SKM-1 treated with dmso at 0.1 percent for 144 hours (cell line): Measurements from ENCODE around the gene YEATS2.
"Not testable (repeated sequence)": the region's sequence is repeated elsewhere in the genome, so short reads cannot be mapped to it uniquely, and the experiment has no call there.

Experiments
- DNase-seq: peaks from one replicate; lab custom pipeline; 2025; ENCODE audit not compliant: unreplicated experiment; lab: John Stamatoyannopoulos, UW

Gene YEATS2

GRCh38 chr3:183711516-183711915 is 13.9 kb downstream of the YEATS2 start:
- DNase-seq, result no peak

DNA sequence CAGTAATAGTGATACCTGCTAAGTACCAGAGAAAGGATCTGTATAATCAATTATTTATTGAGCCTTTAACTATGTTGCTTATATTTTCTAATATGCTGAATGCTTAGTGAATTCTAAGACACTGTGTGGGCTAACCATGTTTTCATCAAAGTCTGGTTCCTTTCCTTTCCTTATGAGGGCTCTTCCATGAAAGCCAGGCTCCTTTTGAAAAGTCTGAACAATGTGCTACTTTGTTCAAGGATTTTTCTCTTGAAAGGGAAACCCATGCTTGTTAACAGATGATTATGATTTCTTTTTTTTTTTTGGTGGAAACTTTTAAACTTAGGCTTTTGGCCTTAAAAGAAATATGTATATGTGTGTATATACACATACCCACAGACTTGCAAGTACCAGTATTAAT is 17.0 kb downstream of the YEATS2 start:
- DNase-seq, result no peak

DNA sequence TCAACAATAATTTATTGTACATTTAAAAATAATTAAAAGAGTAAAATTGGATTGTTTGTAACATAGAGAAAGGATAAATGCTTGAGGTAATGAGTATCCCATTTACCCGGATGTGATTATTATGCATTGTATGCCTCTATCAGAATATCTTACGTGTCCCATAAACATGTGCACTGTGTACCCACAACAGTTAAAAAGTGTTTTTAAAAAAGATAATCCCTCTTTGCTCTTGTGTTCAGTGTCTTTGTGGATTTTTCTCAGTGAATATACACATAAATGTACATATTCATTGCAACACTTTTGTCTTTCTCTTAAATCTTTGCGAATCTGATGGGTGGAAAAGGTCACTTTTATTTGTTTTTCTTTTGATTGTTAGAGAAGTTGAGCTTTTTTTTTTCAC is 20.4 kb downstream of the YEATS2 start:
- DNase-seq, result no peak

GRCh38 chr3:183725387-183725786 is 27.8 kb downstream of the YEATS2 start:
- no peak for DNase-seq

- no peak for DNase-seq
Observed at GRCh38 chr3:183728204-183728603, 30.6 kb downstream of the YEATS2 start.

DNA sequence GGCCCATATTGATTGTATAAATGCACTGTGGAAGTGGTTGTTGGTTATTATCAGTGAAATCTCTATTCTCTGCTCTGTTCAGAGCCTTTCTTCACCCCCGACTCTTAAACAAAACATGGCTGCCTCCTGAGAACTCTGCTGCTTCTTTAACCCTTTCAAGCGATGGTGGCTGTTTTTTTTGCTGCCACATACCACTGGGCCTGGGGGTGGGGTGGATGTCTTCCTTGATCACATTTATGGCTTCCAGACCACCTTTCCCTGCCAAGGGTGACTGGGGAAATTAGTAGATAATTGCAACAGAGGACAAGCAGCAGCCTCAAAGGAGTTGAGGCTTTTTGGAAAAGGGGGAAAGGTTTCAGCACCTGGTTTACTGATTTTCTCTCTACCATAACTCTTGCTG is 32.8 kb downstream of the YEATS2 start:
- DNase-seq, result no peak

- DNase-seq, result no peak
Observed at GRCh38 chr3:183731611-183732010, 34.0 kb downstream of the YEATS2 start.

DNA sequence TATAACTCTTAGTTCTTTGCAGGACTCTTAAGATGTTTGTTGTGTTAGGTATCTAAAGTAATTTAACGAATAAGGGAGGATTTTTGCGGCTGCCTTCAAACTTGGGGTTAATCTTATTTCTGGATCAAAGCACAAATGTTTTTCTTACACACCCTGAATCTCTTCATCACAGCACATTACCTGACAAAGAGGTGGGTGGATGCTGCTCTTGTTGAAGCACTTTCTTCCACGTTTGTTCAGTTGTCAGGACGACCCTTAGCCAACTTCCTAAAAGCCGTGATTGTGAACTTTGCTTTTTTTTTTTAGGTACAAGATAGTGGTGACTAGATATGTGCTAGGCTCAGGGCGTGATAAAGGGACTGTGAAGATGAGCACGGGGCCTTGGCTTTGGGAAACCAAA is 36.0 kb downstream of the YEATS2 start:
- no peak for DNase-seq

DNA sequence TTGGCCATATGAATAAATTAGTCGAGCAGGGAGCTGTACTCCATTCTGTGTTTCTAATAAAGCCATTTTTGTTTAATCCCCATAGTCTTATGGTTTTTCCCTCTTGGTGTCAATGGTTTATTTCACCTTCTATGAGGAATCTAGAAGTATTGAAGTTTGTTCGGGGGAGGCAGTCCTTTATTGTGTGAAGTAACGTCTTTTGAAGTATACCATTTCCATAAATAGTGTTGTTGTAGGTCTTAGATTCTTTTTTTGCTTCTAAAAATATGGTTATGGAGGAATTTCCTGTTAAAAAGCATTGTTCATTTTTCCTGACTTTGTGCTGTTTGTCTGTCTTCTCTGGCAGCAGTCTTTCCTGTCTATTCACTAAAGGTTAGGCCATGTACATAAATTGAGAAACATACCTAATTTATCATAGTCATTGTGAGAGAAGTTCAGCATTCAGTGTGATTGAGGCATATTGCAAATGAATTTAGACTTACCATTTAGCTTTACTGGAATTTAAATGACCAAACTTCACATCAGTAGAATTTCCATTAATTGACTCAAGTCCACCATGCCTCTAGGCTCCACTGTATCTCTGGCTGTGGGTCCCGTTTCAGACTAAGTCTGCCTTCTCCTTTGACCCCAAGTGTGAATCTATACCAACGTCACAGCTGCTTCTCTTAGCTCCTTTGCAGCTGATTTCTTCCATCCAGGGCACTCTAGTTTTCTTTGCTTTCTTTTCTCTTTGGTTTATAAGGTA is 37.3 kb downstream of the YEATS2 start:
- DNase-seq, result no peak

GRCh38 chr3:183737116-183737515 is 39.5 kb downstream of the YEATS2 start:
- no peak for DNase-seq

GRCh38 chr3:183740154-183740553 is 42.6 kb downstream of the YEATS2 start:
- DNase-seq, result not testable (repeated sequence)

GRCh38 chr3:183743231-183743630 is 45.6 kb downstream of the YEATS2 start:
- no peak for DNase-seq

GRCh38 chr3:183745300-183746098 is 47.9 kb downstream of the YEATS2 start:
- no peak for DNase-seq

- DNase-seq, result no peak
Observed at GRCh38 chr3:183754052-183754451, 56.5 kb downstream of the YEATS2 start.

- DNase-seq, result no peak
Observed at GRCh38 chr3:183762304-183762703, 64.7 kb downstream of the YEATS2 start.

DNA sequence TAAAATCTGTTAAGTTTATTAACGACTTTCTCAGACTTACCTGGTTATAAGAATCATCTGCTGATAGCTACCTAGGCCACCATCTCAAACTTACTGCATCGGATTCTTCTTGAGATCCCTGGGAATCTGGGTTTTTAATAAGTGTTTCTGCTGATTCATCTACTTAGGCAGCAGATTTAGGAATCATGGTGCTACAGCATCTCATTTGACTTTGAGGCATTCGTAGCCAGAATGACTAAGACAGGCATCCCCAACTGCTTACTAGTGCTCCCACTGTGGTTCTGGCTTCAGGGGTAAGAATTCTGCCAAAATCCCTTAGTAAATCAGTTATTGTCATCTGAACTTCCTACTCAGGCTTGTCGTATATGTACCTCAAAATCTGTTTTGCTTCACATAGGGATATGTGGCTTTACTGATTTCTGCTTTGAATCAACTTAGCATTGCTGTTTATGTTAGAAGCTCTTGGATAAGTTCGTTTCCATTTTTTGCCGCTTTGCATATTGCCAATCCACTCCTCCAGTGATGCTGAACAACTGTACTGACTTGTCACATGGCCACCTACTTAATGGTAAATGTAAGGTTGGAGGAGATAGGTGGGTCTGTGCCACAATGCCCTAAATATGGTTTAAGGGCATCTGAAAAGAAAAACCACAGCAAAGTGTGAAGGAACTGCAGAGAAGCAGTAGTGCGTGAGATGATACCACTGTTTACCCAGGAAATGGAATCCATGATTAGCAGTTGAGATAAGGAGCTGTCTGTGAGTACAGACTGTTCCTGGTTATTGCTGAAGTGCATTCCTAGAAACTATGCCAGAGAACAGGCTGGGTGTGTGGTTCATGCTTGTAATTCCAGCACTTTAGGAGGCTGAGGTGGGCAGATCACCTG is 67.5 kb downstream of the YEATS2 start:
- DNase-seq, result no peak

GRCh38 chr3:183766107-183766506 is 68.5 kb downstream of the YEATS2 start:
- DNase-seq, result no peak

DNA sequence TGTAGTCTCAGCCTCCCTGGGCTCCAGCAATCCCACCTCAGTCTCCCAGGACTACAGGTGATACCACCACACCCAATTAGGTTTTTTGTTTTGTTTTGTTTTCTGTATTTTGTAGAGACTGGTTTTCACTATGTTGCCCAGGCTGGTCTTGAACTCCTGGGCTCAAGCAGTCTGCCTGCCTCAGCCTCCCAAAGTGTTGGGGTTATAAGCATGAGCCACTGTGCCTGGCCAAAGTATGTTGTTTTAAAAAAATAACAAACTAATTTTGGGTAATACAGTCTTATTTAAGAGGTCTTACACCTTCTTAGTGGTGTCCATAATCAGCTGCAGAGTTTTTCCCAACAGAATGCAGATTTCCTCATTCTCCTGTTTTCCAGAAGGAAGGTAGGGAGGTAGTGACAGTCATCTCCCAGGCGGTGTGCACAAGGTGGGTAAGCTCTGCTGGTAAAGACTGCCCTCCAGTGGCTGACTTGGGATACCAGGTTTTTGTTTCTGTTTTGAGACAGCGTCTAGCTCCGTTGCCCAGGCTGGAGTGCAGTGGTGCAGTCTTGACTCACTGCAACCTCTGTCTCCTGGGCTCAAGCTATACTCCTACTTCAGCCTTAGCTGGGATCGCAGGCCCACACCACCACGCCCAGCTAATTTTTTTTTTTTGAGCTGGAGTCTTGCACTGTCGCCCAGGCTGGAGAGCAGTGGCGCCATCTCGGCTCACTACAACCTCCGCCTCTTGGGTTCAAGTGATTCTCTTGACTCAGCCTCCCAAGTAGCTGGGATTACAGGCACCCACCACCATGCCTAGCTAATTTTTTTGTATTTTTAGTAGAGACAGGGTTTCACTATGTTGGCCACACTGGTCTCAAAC is 69.4 kb downstream of the YEATS2 start:
- DNase-seq, result peak; percentile 48

DNA sequence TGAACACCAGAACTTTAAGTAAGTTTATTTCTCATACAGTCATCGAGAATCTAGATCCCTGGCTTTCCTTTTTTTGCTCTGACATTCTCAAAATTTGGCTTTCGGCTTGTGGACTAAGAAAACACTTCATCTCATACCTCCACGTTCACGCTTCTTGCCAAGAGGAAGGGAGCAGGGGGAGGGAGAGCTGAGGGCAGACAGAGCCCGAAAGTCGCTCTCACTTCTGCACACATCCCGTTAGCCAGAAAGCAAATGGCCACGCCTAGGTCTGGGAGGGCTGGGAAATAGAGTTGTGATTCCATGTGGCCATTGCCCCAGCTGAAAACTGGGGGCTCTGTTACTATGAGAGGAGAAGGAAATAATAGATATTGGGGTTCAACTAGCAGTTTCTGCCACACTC is 70.5 kb downstream of the YEATS2 start:
- DNase-seq, result no peak

DNA sequence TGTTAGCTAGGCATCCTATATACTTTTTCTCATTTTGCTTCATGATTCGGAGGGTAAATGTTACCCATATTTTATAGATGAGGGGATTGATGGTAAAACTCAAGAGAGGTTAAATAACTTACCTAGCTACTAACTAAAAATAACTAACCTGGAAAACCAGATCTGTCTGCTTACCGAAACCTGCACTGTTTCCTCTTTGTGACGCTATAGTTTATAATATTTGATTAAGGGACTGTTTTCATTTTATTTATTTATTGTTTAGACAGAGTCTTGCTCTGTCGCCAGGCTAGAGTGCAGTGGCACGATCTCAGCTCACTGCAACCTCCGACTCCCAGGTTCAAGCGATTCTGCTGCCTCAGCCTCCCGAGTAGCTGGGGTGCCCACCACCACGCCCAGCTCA is 71.9 kb downstream of the YEATS2 start:
- no peak for DNase-seq

GRCh38 chr3:183774631-183775030 is 77.0 kb downstream of the YEATS2 start:
- DNase-seq, result no peak
